HepG2 (cell line): ENCODE measurements around the gene PELI3. TPM values are rescaled to one million over a fixed set of nuclear protein-coding genes. Genes with fewer than 3 reads are reported as not detected.

ENCODE experiments used
- BCL6 ChIP-seq: IDR thresholded peaks from 2 replicates; pipeline ENCODE4 v1.6.1; 2016; ENCODE audit warnings: missing genetic modification reagents, missing compliant biosample characterization
- HDAC2 ChIP-seq: sonication (generic); formaldehyde crosslinking; IDR thresholded peaks from 2 replicates; pipeline ENCODE4 v1.4.0; 2020; ENCODE audit warnings: missing genetic modification reagents
- HIVEP1 ChIP-seq: sonication (generic); formaldehyde crosslinking; IDR thresholded peaks from 2 replicates; pipeline ENCODE4 v1.4.0; 2020; ENCODE audit warnings: mild to moderate bottlenecking, missing genetic modification reagents
- MAX ChIP-seq: IDR thresholded peaks from 2 replicates; pipeline ENCODE4 v1.6.1; 2012; ENCODE audit warnings: inconsistent platforms
- MTA3 ChIP-seq: sonication (generic); formaldehyde crosslinking; IDR thresholded peaks from 2 replicates; pipeline ENCODE4 v1.4.0; 2020; ENCODE audit warnings: missing genetic modification reagents
- NR2F1 ChIP-seq, 2 experiments: fragments of 450-650 bp in 1 of 2; formaldehyde crosslinking in 1 of 2; IDR thresholded peaks; 2 replicates each; pipeline versions ENCODE4 v1.5.0 to v1.6.1; 2016 to 2020; ENCODE audit warnings: mild to moderate bottlenecking in 1 of 2, missing compliant biosample characterization in 1 of 2, missing genetic modification reagents in 1 of 2, moderate library complexity in 1 of 2
- NR3C1 ChIP-seq: sonication (generic); formaldehyde crosslinking; IDR thresholded peaks from 2 replicates; pipeline ENCODE4 v1.4.0; 2020; ENCODE audit warnings: missing genetic modification reagents
- PHF21A ChIP-seq: sonication (generic); formaldehyde crosslinking; IDR thresholded peaks from 2 replicates; pipeline ENCODE4 v1.5.0; 2020; ENCODE audit warnings: mild to moderate bottlenecking, missing genetic modification reagents
- SRSF9 ChIP-seq: fragments of 200-400 bp; formaldehyde crosslinking; IDR thresholded peaks from 2 replicates; pipeline ENCODE4 v1.6.1; 2018; ENCODE audit warnings: borderline replicate concordance, mild to moderate bottlenecking, low read depth, low read length; ENCODE audit not compliant: insufficient read depth, poor library complexity, severe bottlenecking
- ZNF121 ChIP-seq: sonication (generic); formaldehyde crosslinking; IDR thresholded peaks from 2 replicates; pipeline ENCODE4 v1.5.0; 2020; ENCODE audit warnings: mild to moderate bottlenecking, missing genetic modification reagents
- ZNF34 ChIP-seq: sonication (generic); formaldehyde crosslinking; IDR thresholded peaks from 2 replicates; pipeline ENCODE4 v1.4.0; 2020; ENCODE audit warnings: mild to moderate bottlenecking, missing genetic modification reagents, borderline replicate concordance
- ZNF44 ChIP-seq: sonication (generic); formaldehyde crosslinking; IDR thresholded peaks from 2 replicates; pipeline ENCODE4 v1.5.1; 2020; ENCODE audit warnings: mild to moderate bottlenecking, missing genetic modification reagents
- ZNF503 ChIP-seq: sonication (generic); formaldehyde crosslinking; IDR thresholded peaks from 2 replicates; pipeline ENCODE4 v1.4.0; 2020; ENCODE audit warnings: missing genetic modification reagents
- ZNF790 ChIP-seq: sonication (generic); formaldehyde crosslinking; IDR thresholded peaks from 2 replicates; pipeline ENCODE4 v1.8.0; 2022; ENCODE audit warnings: missing genetic modification reagents, mild to moderate bottlenecking, borderline replicate concordance
- ZNF878 ChIP-seq: sonication (generic); formaldehyde crosslinking; IDR thresholded peaks from 2 replicates; pipeline ENCODE4 v1.8.1; 2023; ENCODE audit warnings: mild to moderate bottlenecking, missing genetic modification reagents, moderate library complexity
- ZXDC ChIP-seq: sonication (generic); formaldehyde crosslinking; IDR thresholded peaks from 2 replicates; pipeline ENCODE4 v1.5.0; 2020; ENCODE audit warnings: mild to moderate bottlenecking, missing genetic modification reagents
- polyA plus RNA-seq, 8 experiments: library from polyadenylated mRNA; depleted of rRNA in 3 of 8; stranded (reverse) in 7 of 8; unstranded in 1 of 8; fragments of >200 nt; fragmentation: Illumina TruSeq in 4 of 8; extraction: Trizol in 4 of 8; gene quantifications; 2 replicates each; pipeline versions ENCODE4 v1.2.1 to v1.2.3, GENCODE V29; 2011 to 2016; ENCODE audit warnings: low read depth in 4 of 8, missing spikeins in 1 of 8, mixed read lengths in 1 of 8; ENCODE audit not compliant: insufficient read depth in 1 of 8
- total RNA-seq, 5 experiments: library from RNA; depleted of rRNA; stranded (reverse); fragments of >200 nt; fragmentation: Illumina TruSeq; extraction: Trizol; gene quantifications; 2 replicates each; pipeline ENCODE4 v1.2.3, GENCODE V29; 2016; ENCODE audit warnings: low read depth in 1 of 5
- TF ChIP-seq, protein P1 (sequence below): sonication (generic); formaldehyde crosslinking; IDR thresholded peaks from 2 replicates; pipeline ENCODE4 v1.4.0; 2020; ENCODE audit warnings: mild to moderate bottlenecking, missing genetic modification reagents
- TF ChIP-seq, protein P2 (sequence below): sonication (generic); formaldehyde crosslinking; IDR thresholded peaks from 2 replicates; pipeline ENCODE4 v1.4.0; 2020; ENCODE audit warnings: missing genetic modification reagents

Gene PELI3
- total and polyA plus RNA-seq, 2 of the 13 experiments (the other 11 are each of a cell fraction or from before 2014, with no cell fraction given) = 2.0 to 4.0 TPM

- TF ChIP-seq MTA3 (CRISPR knock-in tag) (no peak), BCL6 (peak; percentile 42; the same call in 1 of the 2 replicates), MAX (no peak), NR3C1 (no peak), PHF21A (CRISPR knock-in tag) (no peak), SRSF9 (no peak), HDAC2 (CRISPR knock-in tag) (peak; percentile 85), ZXDC (CRISPR knock-in tag) (no peak; the same call in 1 of the 2 replicates), HIVEP1 (no peak), ZNF878 (CRISPR knock-in tag) (peak; percentile 55; the same call in 1 of the 2 replicates), ZNF121 (CRISPR knock-in tag) (no peak), ZNF44 (CRISPR knock-in tag) (no peak), NR2F1 (CRISPR knock-in tag; IDR thresholded peaks at IDR 0.05) (no peak; a peak in 1 of 4 replicates), ZNF34 (CRISPR knock-in tag) (no peak), ZNF503 (CRISPR knock-in tag) (no peak; the same call in 1 of the 2 replicates), ZNF790 (CRISPR knock-in tag) (peak; percentile 32; the same call in 1 of the 2 replicates)
- TF ChIP-seq, protein P1, sequence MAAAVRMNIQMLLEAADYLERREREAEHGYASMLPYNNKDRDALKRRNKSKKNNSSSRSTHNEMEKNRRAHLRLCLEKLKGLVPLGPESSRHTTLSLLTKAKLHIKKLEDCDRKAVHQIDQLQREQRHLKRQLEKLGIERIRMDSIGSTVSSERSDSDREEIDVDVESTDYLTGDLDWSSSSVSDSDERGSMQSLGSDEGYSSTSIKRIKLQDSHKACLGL (CRISPR knock-in tag) = peak; percentile 66; the same call in 1 of the 2 replicates
- TF ChIP-seq, protein P2, sequence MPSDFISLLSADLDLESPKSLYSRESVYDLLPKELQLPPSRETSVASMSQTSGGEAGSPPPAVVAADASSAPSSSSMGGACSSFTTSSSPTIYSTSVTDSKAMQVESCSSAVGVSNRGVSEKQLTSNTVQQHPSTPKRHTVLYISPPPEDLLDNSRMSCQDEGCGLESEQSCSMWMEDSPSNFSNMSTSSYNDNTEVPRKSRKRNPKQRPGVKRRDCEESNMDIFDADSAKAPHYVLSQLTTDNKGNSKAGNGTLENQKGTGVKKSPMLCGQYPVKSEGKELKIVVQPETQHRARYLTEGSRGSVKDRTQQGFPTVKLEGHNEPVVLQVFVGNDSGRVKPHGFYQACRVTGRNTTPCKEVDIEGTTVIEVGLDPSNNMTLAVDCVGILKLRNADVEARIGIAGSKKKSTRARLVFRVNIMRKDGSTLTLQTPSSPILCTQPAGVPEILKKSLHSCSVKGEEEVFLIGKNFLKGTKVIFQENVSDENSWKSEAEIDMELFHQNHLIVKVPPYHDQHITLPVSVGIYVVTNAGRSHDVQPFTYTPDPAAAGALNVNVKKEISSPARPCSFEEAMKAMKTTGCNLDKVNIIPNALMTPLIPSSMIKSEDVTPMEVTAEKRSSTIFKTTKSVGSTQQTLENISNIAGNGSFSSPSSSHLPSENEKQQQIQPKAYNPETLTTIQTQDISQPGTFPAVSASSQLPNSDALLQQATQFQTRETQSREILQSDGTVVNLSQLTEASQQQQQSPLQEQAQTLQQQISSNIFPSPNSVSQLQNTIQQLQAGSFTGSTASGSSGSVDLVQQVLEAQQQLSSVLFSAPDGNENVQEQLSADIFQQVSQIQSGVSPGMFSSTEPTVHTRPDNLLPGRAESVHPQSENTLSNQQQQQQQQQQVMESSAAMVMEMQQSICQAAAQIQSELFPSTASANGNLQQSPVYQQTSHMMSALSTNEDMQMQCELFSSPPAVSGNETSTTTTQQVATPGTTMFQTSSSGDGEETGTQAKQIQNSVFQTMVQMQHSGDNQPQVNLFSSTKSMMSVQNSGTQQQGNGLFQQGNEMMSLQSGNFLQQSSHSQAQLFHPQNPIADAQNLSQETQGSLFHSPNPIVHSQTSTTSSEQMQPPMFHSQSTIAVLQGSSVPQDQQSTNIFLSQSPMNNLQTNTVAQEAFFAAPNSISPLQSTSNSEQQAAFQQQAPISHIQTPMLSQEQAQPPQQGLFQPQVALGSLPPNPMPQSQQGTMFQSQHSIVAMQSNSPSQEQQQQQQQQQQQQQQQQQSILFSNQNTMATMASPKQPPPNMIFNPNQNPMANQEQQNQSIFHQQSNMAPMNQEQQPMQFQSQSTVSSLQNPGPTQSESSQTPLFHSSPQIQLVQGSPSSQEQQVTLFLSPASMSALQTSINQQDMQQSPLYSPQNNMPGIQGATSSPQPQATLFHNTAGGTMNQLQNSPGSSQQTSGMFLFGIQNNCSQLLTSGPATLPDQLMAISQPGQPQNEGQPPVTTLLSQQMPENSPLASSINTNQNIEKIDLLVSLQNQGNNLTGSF = peak; percentile 89
Observed at GRCh38 chr11:66418168-66418985, 48.3 kb upstream of the PELI3 start (continued).
